HepG2 (cell line): ENCODE data around the gene TJP3. TPM values are rescaled to one million over a fixed set of nuclear protein-coding genes. Genes with fewer than 3 reads are reported as not detected.

Source experiments
- ATAC-seq: fragments of 200-7000 bp; cut with Tn5 transposase; 3 replicates; pipeline ENCODE4 v1.9.1; 2020; ENCODE audit warnings: mild to moderate bottlenecking, moderate library complexity
- BruUV-seq: library from RNA; stranded (reverse); fragments of 400-500 nt; replicated peaks from 2 replicates; lab custom pipeline; 2021; lab: Mats Ljungman, UMichigan
- CTCF ChIA-PET: fragments of 300-600 bp; formaldehyde crosslinking; extraction: SDS; loops from one replicate; lab custom pipeline; 2021; ENCODE audit warnings: low total read pairs, inconsistent platforms, low intra/inter-chr PET ratio; lab: Yijun Ruan, JAX
- POLR2A ChIA-PET: fragments of 350-600 bp; sonication (Branson Sonifier 250); formaldehyde crosslinking; loops from one replicate; lab custom pipeline; 2020; ENCODE audit warnings: antibody characterized with exemption, inconsistent platforms; lab: Yijun Ruan, JAX
- DNase-seq: peaks from one replicate; pipeline ENCODE4 v3.0.0-alpha.2; 2015; ENCODE audit warnings: low spot score
- FAIRE-seq: peaks from 3 replicates; lab custom pipeline; 2011; peaks lifted over from hg19 to GRCh38; lab: Jason Lieb, UNC
- H2AFZ ChIP-seq: one replicate; pipeline ENCODE4 v1.6.1; 2011; ENCODE audit warnings: low read length, inconsistent platforms
- H3K27ac ChIP-seq: fragments of 300-600 bp; 3 replicates; pipeline ENCODE4 v1.8.0; 2011; ENCODE audit warnings: mixed run types, mild to moderate bottlenecking, mixed read lengths, low read length, inconsistent platforms; ENCODE audit not compliant: insufficient read depth; ENCODE audit errors: extremely low read length
- H3K27me3 ChIP-seq, 2 experiments: fragments of 200-600 bp in 1 of 2; 2 replicates in 1 of 2; 3 replicates in 1 of 2; pipeline versions ENCODE4 v1.6.0 to v1.8.0; 2011; ENCODE audit warnings: low read length in 2 of 2, mild to moderate bottlenecking in 2 of 2, moderate library complexity in 2 of 2, inconsistent platforms in 1 of 2; ENCODE audit not compliant: insufficient read depth in 2 of 2, control insufficient read depth in 1 of 2
- H3K36me3 ChIP-seq, 2 experiments: fragments of 200-600 bp in 1 of 2; replicated peaks in 1 of 2; 2 replicates in 1 of 2; 3 replicates in 1 of 2; pipeline versions ENCODE4 v1.5.1 to v1.8.0; 2011; ENCODE audit warnings: low read length in 2 of 2, inconsistent platforms in 1 of 2; ENCODE audit not compliant: insufficient read depth in 2 of 2, control insufficient read depth in 1 of 2
- H3K4me1 ChIP-seq: 2 replicates; pipeline ENCODE4 v1.5.1; 2012; ENCODE audit warnings: low read length, inconsistent platforms; ENCODE audit not compliant: insufficient read depth
- H3K4me2 ChIP-seq: 2 replicates; pipeline ENCODE4 v1.6.0; 2011; ENCODE audit warnings: low read depth, low read length, inconsistent platforms
- H3K4me3 ChIP-seq, 3 experiments: fragments of 200-600 bp in 1 of 3; sonication (generic), shearing (Covaris generic) in 1 of 3; replicated peaks in 1 of 3; 2 replicates each; pipeline ENCODE4 v1.5.1; 2011 to 2016; ENCODE audit warnings: low read length in 3 of 3, inconsistent platforms in 2 of 3, low read depth in 2 of 3, mild to moderate bottlenecking in 2 of 3, control low read depth in 1 of 3, mixed read lengths in 1 of 3; ENCODE audit not compliant: insufficient read depth in 1 of 3
- H3K79me2 ChIP-seq: one replicate; pipeline ENCODE4 v1.6.1; 2011; ENCODE audit warnings: low read length, inconsistent platforms; ENCODE audit not compliant: insufficient read depth
- H3K9ac ChIP-seq: 2 replicates; pipeline ENCODE4 v1.6.0; 2011; ENCODE audit warnings: mild to moderate bottlenecking, low read depth, low read length, inconsistent platforms; ENCODE audit not compliant: insufficient read depth
- H3K9me3 ChIP-seq: 2 replicates; pipeline ENCODE4 v1.5.1; 2012; ENCODE audit warnings: mild to moderate bottlenecking, low read length
- H4K20me1 ChIP-seq: 2 replicates; pipeline ENCODE4 v1.6.0; 2011; ENCODE audit warnings: inconsistent platforms, mild to moderate bottlenecking, low read length, moderate library complexity; ENCODE audit not compliant: insufficient read depth
- PPARG ChIP-seq: conservative IDR thresholded peaks from 2 replicates; pipeline ENCODE4 v1.6.1; 2016; ENCODE audit warnings: missing biosample characterization, missing genetic modification reagents
- YEATS4 ChIP-seq: sonication (generic); formaldehyde crosslinking; IDR thresholded peaks from 2 replicates; pipeline ENCODE4 v1.4.0; 2020; ENCODE audit warnings: missing genetic modification reagents, borderline replicate concordance
- ZMYM3 ChIP-seq: sonication (generic); formaldehyde crosslinking; IDR thresholded peaks from 2 replicates; pipeline ENCODE4 v1.5.1; 2020; ENCODE audit warnings: mild to moderate bottlenecking, missing genetic modification reagents
- ZNF629 ChIP-seq: sonication (generic); formaldehyde crosslinking; conservative IDR thresholded peaks from 2 replicates; pipeline ENCODE4 v1.5.0; 2020; ENCODE audit warnings: missing genetic modification reagents
- ZNF768 ChIP-seq: sonication (generic); formaldehyde crosslinking; IDR thresholded peaks from 2 replicates; pipeline ENCODE4 v1.4.0; 2020; ENCODE audit warnings: missing genetic modification reagents
- ZNF883 ChIP-seq: sonication (generic); formaldehyde crosslinking; IDR thresholded peaks from 2 replicates; pipeline ENCODE4 v1.5.1; 2020; ENCODE audit warnings: mild to moderate bottlenecking, missing genetic modification reagents; ENCODE audit errors: not compliant biosample characterization
- WGBS: methylation state at CpG from one replicate; pipeline ENCODE4 v1.1.6; 2017; ENCODE audit warnings: low lambda C conversion rate; 5-methylcytosine and 5-hydroxymethylcytosine counted together
- in situ Hi-C: cut with HindIII; loops from 2 replicates; pipeline ENCODE4 v1.10.0; 2017; ENCODE audit warnings: low pct_unique_long_range_greater_than_20kb; ENCODE audit not compliant: extremely low pct_ligation_motif_present
- intact Hi-C: fragments of 100-400 bp; cut with micrococcal nuclease; formaldehyde crosslinking; loops from one replicate; pipeline ENCODE4 v1.10.0; 2022; ENCODE audit not compliant: unreplicated experiment
- polyA plus RNA-seq, 8 experiments: library from polyadenylated mRNA; depleted of rRNA in 3 of 8; stranded (reverse) in 7 of 8; unstranded in 1 of 8; fragments of >200 nt; fragmentation: Illumina TruSeq in 4 of 8; extraction: Trizol in 4 of 8; gene quantifications; 2 replicates each; pipeline versions ENCODE4 v1.2.1 to v1.2.3, GENCODE V29; 2011 to 2016; ENCODE audit warnings: low read depth in 4 of 8, missing spikeins in 1 of 8, mixed read lengths in 1 of 8; ENCODE audit not compliant: insufficient read depth in 1 of 8
- total RNA-seq, 5 experiments: library from RNA; depleted of rRNA; stranded (reverse); fragments of >200 nt; fragmentation: Illumina TruSeq; extraction: Trizol; gene quantifications; 2 replicates each; pipeline ENCODE4 v1.2.3, GENCODE V29; 2016; ENCODE audit warnings: low read depth in 1 of 5
- TF ChIP-seq, protein P1 (sequence below): sonication (generic); formaldehyde crosslinking; IDR thresholded peaks from 2 replicates; pipeline ENCODE4 v1.4.0; 2020; ENCODE audit warnings: mild to moderate bottlenecking, missing genetic modification reagents, borderline replicate concordance

The TJP3 gene
- total and polyA plus RNA-seq, 2 of the 13 experiments (the other 11 are each of a cell fraction or from before 2014, with no cell fraction given), result 2.3 to 21.5 TPM

DNA sequence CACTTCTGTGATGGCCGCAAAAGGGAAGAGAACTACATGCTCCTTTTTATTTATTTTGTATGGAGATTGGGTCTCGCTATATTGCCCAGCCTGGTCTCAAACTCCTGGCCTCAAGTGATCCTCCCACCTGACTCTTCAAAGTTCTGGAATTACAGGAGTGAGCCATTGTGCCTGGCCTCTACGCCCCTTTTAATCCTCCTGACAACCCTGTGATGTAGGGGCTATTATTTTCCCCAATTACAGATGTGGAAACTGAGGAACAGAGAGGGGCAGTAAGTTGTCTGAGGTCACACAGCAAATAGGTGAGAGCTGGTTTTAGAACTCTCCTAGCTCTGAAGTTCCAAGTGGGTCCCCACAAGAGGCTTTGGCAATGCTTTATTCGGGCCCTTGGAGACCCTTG is 11.7 kb downstream of the TJP3 start:
- no peaks in the 10 kb centered on the region for H3K79me2 ChIP-seq
- CTCF ChIA-PET, result no interaction called here
- peaks cover 23% of the 10 kb centered on the region for H3K4me1 ChIP-seq
- FAIRE-seq, result no peak
- no peaks in the 10 kb centered on the region for H3K36me3 ChIP-seq
- peak overlapping the region; percentile 37; the same call in 1 of the 2 replicates for H3K4me2 ChIP-seq
- H4K20me1 ChIP-seq, result no peaks in the 10 kb centered on the region
- TF ChIP-seq ZNF629 (CRISPR knock-in tag), result 0 out of 2 replicates have a peak, but pooled peaks have one; percentile 11
- TF ChIP-seq, protein P1, sequence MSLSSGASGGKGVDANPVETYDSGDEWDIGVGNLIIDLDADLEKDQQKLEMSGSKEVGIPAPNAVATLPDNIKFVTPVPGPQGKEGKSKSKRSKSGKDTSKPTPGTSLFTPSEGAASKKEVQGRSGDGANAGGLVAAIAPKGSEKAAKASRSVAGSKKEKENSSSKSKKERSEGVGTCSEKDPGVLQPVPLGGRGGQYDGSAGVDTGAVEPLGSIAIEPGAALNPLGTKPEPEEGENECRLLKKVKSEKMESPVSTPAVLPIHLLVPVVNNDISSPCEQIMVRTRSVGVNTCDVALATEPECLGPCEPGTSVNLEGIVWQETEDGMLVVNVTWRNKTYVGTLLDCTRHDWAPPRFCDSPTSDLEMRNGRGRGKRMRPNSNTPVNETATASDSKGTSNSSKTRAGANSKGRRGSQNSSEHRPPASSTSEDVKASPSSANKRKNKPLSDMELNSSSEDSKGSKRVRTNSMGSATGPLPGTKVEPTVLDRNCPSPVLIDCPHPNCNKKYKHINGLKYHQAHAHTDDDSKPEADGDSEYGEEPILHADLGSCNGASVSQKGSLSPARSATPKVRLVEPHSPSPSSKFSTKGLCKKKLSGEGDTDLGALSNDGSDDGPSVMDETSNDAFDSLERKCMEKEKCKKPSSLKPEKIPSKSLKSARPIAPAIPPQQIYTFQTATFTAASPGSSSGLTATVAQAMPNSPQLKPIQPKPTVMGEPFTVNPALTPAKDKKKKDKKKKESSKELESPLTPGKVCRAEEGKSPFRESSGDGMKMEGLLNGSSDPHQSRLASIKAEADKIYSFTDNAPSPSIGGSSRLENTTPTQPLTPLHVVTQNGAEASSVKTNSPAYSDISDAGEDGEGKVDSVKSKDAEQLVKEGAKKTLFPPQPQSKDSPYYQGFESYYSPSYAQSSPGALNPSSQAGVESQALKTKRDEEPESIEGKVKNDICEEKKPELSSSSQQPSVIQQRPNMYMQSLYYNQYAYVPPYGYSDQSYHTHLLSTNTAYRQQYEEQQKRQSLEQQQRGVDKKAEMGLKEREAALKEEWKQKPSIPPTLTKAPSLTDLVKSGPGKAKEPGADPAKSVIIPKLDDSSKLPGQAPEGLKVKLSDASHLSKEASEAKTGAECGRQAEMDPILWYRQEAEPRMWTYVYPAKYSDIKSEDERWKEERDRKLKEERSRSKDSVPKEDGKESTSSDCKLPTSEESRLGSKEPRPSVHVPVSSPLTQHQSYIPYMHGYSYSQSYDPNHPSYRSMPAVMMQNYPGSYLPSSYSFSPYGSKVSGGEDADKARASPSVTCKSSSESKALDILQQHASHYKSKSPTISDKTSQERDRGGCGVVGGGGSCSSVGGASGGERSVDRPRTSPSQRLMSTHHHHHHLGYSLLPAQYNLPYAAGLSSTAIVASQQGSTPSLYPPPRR (CRISPR knock-in tag), result no peak
- peak; percentile 84 for TF ChIP-seq ZMYM3 (CRISPR knock-in tag)
- TF ChIP-seq ZNF883, result no peak
- TF ChIP-seq ZNF768 (CRISPR knock-in tag), result peak; percentile 92; the same call in 1 of the 2 replicates
- TF ChIP-seq YEATS4 (CRISPR knock-in tag), result no peak
- no peak for TF ChIP-seq PPARG (CRISPR knock-in tag)
- intact Hi-C loops, result no loop called here
- ATAC-seq, result no peak
- WGBS, result 97% methylated on average over 4 of the region's 4 CpGs
- no peak overlapping the region; the same call in 1 of the 2 replicates for H3K9ac ChIP-seq
- in situ Hi-C loops, result no loop called here
- no TSS peak for BruUV-seq
- no peak overlapping the region for H3K4me3 ChIP-seq
- H3K27me3 ChIP-seq, result no peaks in the 10 kb centered on the region; a peak in 1 of 5 replicates
- no peak overlapping the region for H2AFZ ChIP-seq
- DNase-seq, result no peak
- POLR2A ChIA-PET, result interaction anchor here (1.4 kb wide), 1 partner anchor 11 kb away, joined by 4 read pairs; no protein-coding TSS in a partner anchor
- peak overlapping the region; percentile 7 for H3K27ac ChIP-seq
- H3K9me3 ChIP-seq, result no peaks in the 10 kb centered on the region
